HG02798 (cell line): ENCODE measurements around the gene DENND2C.

Source experiments
- ATAC-seq: cut with Tn5 transposase; IDR thresholded peaks from one replicate; pipeline ENCODE4 v1.9.1; 2021; ENCODE audit warnings: mild to moderate bottlenecking; ENCODE audit not compliant: unreplicated experiment, poor library complexity

The DENND2C gene

DNA sequence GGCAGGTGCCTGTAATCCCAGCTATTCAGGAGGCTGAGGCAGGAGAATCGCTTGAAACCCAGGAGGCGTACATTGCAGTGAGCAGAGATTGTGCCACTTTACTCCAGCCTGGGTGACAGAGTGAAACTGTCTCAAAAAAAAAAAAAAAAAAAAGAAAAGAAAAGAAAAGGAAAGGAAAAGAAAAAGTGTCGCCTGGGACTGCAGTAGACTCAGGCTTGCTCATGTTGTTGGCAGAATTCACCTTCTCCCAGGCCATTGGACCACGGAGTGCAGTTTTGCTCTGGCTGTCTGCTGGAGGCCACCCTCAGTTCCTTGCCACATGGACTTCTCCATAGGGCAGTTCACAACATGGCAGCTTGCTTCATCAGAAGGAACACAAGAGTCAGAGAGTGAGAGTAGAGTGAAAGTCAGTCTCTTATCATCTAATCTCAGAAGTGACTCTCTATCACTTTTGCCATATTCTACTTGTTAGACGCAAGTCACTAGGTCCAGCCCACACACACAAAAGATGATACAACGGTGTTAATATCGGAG is 117.7 kb downstream of the DENND2C start:
- no peak for ATAC-seq

GRCh38 chr1:114551400-114551799 is 118.4 kb downstream of the DENND2C start:
- no peak for ATAC-seq

GRCh38 chr1:114550336-114550735 is 119.5 kb downstream of the DENND2C start:
- ATAC-seq: no peak

DNA sequence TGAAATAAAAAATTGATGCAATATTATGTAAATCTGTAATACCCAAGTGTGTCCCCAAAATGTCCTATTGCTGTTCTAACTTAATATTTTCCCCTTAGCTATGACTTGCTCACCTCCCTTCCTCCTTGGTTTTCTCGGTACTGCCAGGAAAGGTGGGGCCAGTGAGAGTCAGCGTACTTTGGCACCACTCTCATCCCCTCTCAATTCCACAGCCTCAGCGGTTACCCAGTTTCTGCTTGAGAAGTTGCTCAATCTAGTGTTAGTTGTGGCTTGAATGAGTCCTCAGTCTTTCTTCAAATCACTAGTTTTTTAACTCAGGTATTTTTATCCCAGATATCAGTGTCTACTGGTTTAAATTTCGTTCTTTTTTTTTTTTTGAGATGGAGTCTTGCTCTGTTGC is 120.7 kb downstream of the DENND2C start:
- no peak for ATAC-seq

- ATAC-seq: no peak
Measured at GRCh38 chr1:114547076-114547475, 122.8 kb downstream of the DENND2C start.

- ATAC-seq: no peak
Measured at GRCh38 chr1:114545796-114546195, 124.1 kb downstream of the DENND2C start.

DNA sequence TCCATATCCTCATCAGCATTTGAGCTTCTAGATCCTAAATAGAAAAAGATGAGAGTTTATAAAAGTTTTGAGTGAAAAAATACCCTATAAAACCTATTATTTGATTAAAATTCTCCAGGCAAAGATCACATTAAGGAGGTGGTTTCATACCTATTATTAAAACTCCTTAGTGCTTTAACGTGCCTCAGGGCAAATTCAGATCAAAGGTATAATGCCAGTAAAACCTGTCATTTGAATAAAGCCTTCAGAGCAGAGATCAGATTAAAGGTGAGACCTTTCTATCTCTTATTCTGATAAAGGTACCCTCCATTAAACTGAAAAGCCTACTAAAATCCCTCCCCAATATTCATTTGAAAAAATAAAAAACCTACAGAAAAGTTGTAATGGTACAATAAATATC is 124.5 kb downstream of the DENND2C start:
- no peak for ATAC-seq

DNA sequence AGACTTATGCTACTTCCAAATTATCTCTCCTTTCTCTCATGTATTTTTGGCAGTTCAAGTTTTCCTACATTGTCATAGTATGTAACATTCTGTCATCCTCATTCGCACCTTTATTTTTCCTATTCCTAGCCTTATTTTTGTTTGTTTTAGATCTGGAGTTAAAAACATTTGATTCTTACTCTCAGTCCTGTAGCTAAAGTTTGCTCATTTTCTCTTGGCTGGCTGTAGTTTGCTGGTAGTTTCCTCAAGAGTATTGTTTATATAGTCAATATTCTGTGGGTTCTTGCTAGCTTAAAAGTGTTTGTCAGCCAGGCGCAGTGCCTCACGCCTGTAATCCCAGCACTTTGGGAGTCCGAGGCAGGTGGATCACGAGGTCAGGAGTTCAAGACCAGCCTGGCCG is 129.0 kb downstream of the DENND2C start:
- no peak for ATAC-seq

- no peak for ATAC-seq
Measured at GRCh38 chr1:114540272-114540671, 129.6 kb downstream of the DENND2C start.

GRCh38 chr1:114536043-114536442 is 133.8 kb downstream of the DENND2C start:
- ATAC-seq: no peak

- ATAC-seq: no peak
Measured at GRCh38 chr1:114535401-114535800, 134.4 kb downstream of the DENND2C start.
